Transverse colon (tissue), 4 donors: ENCODE data around the gene PLGRKT. TPM values are rescaled to one million over a fixed set of nuclear protein-coding genes. Genes with fewer than 3 reads are reported as not detected.

Source experiments
- DNase-seq: peaks from one replicate; pipeline ENCODE4 v3.0.0-alpha.2; 2019
- H3K27ac ChIP-seq, 4 donors: fragments of 200-600 bp; sonication (generic); 2 replicates each; pipeline ENCODE4 v1.5.1; 2016 to 2018; ENCODE audit warnings: inconsistent platforms in 4 of 4
- H3K27me3 ChIP-seq: fragments of 200-600 bp; sonication (generic); 2 replicates; pipeline ENCODE4 v1.5.1; 2017; ENCODE audit warnings: inconsistent platforms
- H3K36me3 ChIP-seq, 4 donors: fragments of 200-600 bp; sonication (generic); 2 replicates each; pipeline ENCODE4 v1.5.1; 2017 to 2019; ENCODE audit warnings: inconsistent platforms in 4 of 4
- H3K4me1 ChIP-seq, 4 donors: fragments of 200-600 bp; sonication (generic); 2 replicates each; pipeline ENCODE4 v1.5.1; 2017 to 2020; ENCODE audit warnings: inconsistent platforms in 4 of 4
- H3K4me3 ChIP-seq, 4 donors: fragments of 200-600 bp; sonication (generic); 1 replicate in 1 of 4; 2 replicates in 3 of 4; pipeline versions ENCODE4 v1.5.1 to v1.6.1; 2017 to 2019; ENCODE audit warnings: inconsistent platforms in 4 of 4
- H3K9me3 ChIP-seq, 2 donors: fragments of 200-600 bp; sonication (generic); 2 replicates each; pipeline ENCODE4 v1.5.1; 2017 to 2019; ENCODE audit warnings: inconsistent platforms in 2 of 2
- CTCF ChIP-seq, 5 experiments: fragments of 200-600 bp in 3 of 5; fragments of 450-650 bp in 2 of 5; sonication (generic) in 3 of 5; IDR thresholded peaks; 1 replicate in 2 of 5; 2 replicates in 3 of 5; pipeline ENCODE4 v1.5.1; 2016 to 2017; ENCODE audit warnings: antibody characterized with exemption in 5 of 5, inconsistent platforms in 3 of 5, mild to moderate bottlenecking in 2 of 5, moderate library complexity in 1 of 5
- EP300 ChIP-seq: sonication (generic); formaldehyde crosslinking; IDR thresholded peaks from one replicate; pipeline ENCODE4 v1.6.1; 2017; ENCODE audit warnings: antibody characterized with exemption, low read depth
- POLR2A ChIP-seq: fragments of 450-650 bp; IDR thresholded peaks from one replicate; pipeline ENCODE4 v1.6.1; 2016; ENCODE audit warnings: antibody characterized with exemption, mild to moderate bottlenecking, moderate library complexity
- POLR2AphosphoS5 ChIP-seq, 3 donors: sonication (generic); formaldehyde crosslinking; IDR thresholded peaks; one replicate each; pipeline ENCODE4 v1.6.1; 2016; ENCODE audit warnings: antibody characterized with exemption in 3 of 3
- WGBS, 2 donors: methylation state at CpG; one replicate each; pipeline ENCODE4 v1.1.5; 2018; ENCODE audit warnings: low coverage in 1 of 2; 5-methylcytosine and 5-hydroxymethylcytosine counted together
- in situ Hi-C, 4 donors: fragments of 200-750 bp; cut with MboI; loops; one replicate each; pipeline versions ENCODE4 v1.15.0 to v1.15.1; 2017; ENCODE audit warnings: low sequenced_read_pairs in 3 of 4, low pct_ligation_motif_present in 1 of 4, low pct_unique_long_range_greater_than_20kb in 1 of 4
- intact Hi-C: fragments of 100-400 bp; cut with DNase I; formaldehyde crosslinking; loops from one replicate; pipeline ENCODE4 v1.15.1; 2023; ENCODE audit warnings: low total_unique reads
- total RNA-seq, 4 donors: library from RNA; depleted of rRNA; stranded (reverse); fragments of >200 nt; gene quantifications; one replicate each; pipeline ENCODE4 v1.1.0, GENCODE V29; 2016

PLGRKT gene
- total RNA-seq, 4 donors from 2014 or later: 1.6 to 58.3 (median 16.5) TPM

- H3K27ac ChIP-seq: no peak overlapping the region
- H3K27me3 ChIP-seq: no peaks in the 10 kb centered on the region
- DNase-seq: no peak
- intact Hi-C loops: no loop called here
- no peak overlapping the region for H3K4me3 ChIP-seq
- TF ChIP-seq EP300 (no peak), POLR2A (no peak), CTCF (IDR thresholded peaks at IDR 0.05) (no peak), POLR2AphosphoS5 (IDR thresholded peaks at IDR 0.05) (no peak)
- H3K9me3 ChIP-seq: no peaks in the 10 kb centered on the region
- 97 to 100% methylated on average over 1 of the region's 1 CpG for WGBS, 2 donors
- H3K36me3 ChIP-seq: no peaks in the 10 kb centered on the region
- in situ Hi-C loops: no loop called here
- H3K4me1 ChIP-seq: no peaks in the 10 kb centered on the region
Measured at GRCh38 chr9:5392285-5392684, 45.4 kb downstream of the PLGRKT start.

GRCh38 chr9:5389109-5389732, 48.5 kb downstream of the PLGRKT start:
- in situ Hi-C loops: no loop called here
- Histone ChIP-seq H3K27me3 (no peaks in the 10 kb centered on the region), H3K27ac (no peak overlapping the region), H3K4me3 (no peak overlapping the region), H3K4me1 (no peaks in the 10 kb centered on the region), H3K36me3 (no peaks in the 10 kb centered on the region), H3K9me3 (no peaks in the 10 kb centered on the region)
- DNase-seq: no peak
- intact Hi-C loops: no loop called here
- 50 to 56% methylated on average over 3 of the region's 3 CpGs for WGBS, 2 donors
- TF ChIP-seq EP300 (no peak), POLR2AphosphoS5 (IDR thresholded peaks at IDR 0.05) (no peak), POLR2A (no peak)

GRCh38 chr9:5388026-5388819, 49.5 kb downstream of the PLGRKT start:
- Histone ChIP-seq H3K9me3 (no peaks in the 10 kb centered on the region), H3K27ac (no peak overlapping the region), H3K4me1 (no peaks in the 10 kb centered on the region), H3K4me3 (no peak overlapping the region), H3K27me3 (no peaks in the 10 kb centered on the region), H3K36me3 (no peaks in the 10 kb centered on the region)
- in situ Hi-C loops (no loop called here), intact Hi-C loops (no loop called here)
- 82 to 100% methylated on average over 4 to 5 of the region's 5 CpGs for WGBS, 2 donors
- no peak for DNase-seq
- no peak for TF ChIP-seq EP300
- no peak for TF ChIP-seq CTCF (IDR thresholded peaks at IDR 0.05)
- TF ChIP-seq POLR2AphosphoS5 (IDR thresholded peaks at IDR 0.05): no peak
- no peak for TF ChIP-seq POLR2A

GRCh38 chr9:5384436-5384835, 53.3 kb downstream of the PLGRKT start:
- intact Hi-C loops: no loop called here
- Histone ChIP-seq H3K4me1 (no peaks in the 10 kb centered on the region), H3K27ac (no peak overlapping the region), H3K9me3 (no peaks in the 10 kb centered on the region), H3K27me3 (no peaks in the 10 kb centered on the region), H3K36me3 (no peaks in the 10 kb centered on the region), H3K4me3 (no peak overlapping the region)
- in situ Hi-C loops: no loop called here
- DNase-seq: no peak
- no peak for TF ChIP-seq CTCF (IDR thresholded peaks at IDR 0.05)
- no peak for TF ChIP-seq EP300
- TF ChIP-seq POLR2A: no peak
